ENCODE measurements around the gene PRDX6.
A peak's percentile ranks its signal among the peaks of the same experiment; 100 is the strongest.
"Not testable (repeated sequence)": the region's sequence is repeated elsewhere in the genome, so short reads cannot be mapped to it uniquely, and the experiment has no call there.

The PRDX6 gene

DNA sequence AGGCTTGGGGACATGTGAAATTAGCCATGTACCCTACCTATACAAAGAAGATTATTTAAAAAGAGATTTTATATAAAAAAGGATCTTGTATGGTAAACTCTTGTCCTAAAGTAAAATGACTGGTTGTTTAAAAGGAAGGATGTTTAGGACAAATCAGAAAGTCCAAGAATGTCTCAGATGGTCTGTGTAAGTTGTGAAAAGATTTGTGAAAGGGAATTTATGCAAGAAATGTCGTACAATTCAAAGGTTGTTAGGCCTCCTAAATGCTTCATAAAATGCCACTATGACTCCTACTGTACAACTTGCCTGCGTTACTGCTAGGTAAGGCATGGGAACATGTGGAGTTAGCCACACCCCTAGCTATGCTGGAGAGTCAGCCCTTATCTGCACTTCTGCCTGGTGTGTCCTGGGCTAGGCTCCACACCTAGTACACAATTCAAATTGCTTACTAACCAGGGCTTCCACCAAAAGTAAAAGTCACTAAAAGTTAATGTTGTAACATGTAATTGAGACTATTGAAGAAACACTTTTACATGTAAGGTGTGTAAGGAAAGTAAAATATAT is 19.7 kb downstream of the PRDX6 start:
- DNase-seq (ENCODE audit: low spot score): no peak

DNA sequence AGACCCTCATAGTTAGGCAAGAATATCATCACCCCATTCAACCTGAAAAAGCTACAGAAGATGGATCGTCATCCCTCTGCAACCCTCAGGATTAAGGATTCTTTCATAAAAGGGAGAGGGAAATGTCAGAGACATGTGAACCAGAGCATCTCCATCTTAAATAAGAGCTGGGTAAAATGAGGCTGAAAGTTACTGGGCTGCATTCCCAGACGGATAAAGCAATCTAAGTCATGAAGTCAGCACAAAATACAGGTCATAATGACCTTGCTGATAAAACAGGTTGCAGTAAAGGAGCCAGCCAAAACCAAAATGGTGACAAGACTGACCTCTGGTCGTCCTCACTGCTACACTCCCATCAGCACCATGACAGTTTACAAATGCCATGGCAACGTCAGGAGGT is 22.6 kb downstream of the PRDX6 start:
- DNase-seq (ENCODE audit: low spot score): no peak

DNA sequence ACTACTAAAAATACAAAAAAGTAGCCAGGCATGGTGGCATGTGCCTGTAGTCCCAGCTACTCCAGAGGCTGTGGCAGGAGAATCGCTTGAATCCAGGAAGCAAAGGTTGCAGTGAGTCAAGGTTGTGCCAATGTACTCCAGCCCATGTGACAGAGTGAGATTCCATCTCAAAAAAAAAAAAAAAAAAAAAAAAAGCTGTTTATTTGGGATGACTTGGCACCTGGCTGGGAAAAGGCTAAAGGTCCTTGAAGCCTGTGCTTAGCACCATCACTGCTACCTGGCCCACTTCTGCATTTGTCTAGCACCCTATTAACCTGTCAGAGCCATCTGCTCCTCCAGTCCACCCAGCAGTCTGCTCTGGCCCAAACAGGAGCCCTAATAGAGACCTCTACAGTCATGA is 25.0 kb downstream of the PRDX6 start:
- no peak for DNase-seq (ENCODE audit: low spot score)

DNA sequence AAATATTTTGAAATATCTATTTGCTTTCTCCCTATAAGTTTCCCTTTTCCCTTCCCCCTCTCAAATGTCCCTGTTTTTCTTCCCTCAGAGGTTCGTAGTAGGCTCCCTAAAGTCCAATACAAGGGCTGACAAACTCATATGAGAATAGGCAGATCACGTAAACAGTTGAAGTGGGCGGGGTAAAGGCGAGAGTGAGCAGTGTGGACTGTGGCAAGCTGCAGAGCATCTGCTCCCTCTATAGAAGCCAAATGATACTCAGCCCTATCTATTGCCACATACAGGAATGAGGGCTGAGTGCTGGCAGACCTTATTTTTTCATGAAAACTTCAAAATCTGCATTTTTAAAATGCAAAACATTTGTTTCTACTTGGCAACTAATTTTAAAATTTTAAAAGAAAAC is 26.3 kb downstream of the PRDX6 start:
- DNase-seq (ENCODE audit: low spot score): peak; percentile 40

DNA sequence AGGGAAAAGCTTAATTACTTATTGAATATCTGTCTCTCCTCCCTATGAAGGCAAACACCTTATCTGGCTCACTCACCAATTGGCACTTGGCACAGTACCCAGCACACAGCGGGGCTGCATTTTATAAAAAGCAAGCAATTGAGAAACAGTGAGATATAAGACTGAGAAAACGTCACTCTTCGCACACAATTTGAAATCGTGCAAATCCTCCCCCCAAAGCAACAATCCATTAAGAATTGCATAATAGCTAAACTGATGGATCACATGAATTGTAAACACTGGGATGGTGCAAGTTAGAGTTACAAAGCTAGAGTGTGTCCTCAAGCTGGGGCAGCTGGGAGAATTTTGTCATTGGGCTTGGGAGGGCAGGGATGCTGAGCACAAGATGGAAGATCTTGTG is 27.1 kb downstream of the PRDX6 start:
- no peak for DNase-seq (ENCODE audit: low spot score)

DNA sequence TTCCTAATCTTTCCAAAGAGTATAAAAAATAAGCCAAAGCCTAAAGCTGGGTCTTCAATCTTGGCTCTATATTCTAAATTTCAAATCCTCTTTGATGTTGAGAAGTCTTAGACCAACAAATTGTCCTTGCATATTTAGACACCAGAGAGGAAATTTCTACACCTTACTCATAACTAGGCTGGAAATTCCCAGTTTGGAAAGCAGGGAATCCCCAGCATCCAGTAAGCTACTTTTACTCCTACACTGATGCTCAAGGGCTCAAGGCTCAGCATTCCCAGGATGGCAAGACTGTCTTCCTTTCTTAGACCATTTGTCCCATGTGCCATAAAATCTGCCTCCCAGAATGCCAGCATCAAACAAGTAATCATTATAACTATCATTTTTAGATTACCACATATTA is 28.3 kb downstream of the PRDX6 start:
- DNase-seq (ENCODE audit: low spot score): no peak

DNA sequence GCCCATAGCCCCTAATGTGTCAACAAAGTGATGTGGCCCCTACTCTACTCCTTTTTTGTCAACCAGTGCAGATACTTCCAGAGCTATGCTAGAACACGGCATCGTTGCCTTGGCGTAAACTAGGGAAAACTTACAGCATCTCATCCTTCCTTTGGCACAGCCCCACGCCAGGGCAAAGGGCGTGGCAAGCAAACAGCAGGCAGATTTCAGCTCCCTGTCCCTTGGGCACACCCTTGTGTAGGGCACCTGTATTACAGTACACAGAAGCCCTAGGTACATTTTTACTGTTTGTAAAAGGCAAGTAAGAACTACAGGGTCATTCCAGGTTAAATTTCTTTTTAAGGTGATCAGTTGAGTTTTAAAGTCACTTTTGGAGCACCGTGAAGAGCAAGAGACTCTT is 29.3 kb downstream of the PRDX6 start:
- no peak for DNase-seq (ENCODE audit: low spot score)

DNA sequence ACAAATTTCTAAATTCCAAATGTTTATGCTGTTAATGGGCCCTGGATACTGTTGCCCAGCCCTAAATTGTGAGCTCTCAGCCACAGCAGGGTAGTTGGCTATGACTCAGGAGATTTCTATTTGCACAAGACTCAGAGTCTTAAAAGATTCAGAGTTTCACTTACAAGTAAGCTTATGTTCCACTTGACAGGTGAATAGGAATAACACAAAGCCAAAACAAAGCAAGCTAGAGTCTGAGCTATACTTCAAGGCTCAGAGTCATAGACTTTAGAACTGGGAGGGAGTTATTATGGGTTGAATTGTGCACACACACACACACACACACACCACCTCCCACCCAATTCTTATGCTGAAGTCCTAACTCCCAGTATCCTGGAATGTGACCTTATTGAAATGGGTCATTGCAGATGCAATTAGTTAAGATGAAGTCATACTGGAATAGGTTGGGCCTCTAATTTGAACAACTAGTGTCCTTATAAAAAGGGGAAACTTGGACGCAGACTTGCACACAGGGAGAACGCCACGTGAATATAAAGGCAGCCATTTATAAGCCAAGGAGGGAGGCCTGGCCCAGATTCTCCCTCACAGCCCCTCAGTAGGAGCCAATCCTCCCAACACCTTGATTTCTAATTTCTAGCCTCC is 30.2 kb downstream of the PRDX6 start:
- DNase-seq (ENCODE audit: low spot score): no peak

DNA sequence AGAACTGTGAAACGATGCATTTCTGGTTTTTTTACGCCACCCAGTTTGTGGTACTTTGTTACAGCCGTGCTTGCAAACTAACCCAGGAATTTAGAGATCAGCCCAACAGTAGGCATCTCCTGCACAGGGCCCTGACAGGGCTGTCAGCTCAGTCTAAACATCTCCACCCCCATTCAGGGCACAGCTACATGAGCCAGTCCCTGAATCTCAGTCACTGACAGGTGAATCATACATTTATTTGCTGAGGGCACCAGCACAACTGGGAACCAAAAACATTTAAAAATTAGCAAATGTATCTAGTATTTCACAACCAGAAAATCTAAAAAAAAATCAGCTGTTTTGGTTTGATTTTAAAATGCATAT is 30.7 kb downstream of the PRDX6 start:
- DNase-seq (ENCODE audit: low spot score): no peak

DNA sequence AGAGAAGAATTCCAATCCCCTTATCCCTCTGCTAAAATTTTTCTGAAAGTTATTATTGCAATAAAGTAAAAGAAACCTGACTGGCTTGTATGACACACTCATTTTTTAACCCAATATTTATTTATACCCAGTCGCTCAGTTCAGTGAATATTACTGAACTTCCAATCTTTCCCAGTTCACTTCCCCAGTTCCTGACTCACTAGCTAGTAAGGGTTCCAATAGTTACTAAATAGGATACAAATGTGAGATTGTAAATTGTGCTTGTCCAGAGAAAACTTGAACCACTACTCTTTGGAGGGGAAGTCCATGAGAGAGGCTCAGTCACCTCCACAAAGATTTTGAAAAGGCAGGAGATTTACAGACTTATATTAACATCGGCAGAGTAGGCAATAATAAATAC is 31.4 kb downstream of the PRDX6 start:
- DNase-seq (ENCODE audit: low spot score): no peak

DNA sequence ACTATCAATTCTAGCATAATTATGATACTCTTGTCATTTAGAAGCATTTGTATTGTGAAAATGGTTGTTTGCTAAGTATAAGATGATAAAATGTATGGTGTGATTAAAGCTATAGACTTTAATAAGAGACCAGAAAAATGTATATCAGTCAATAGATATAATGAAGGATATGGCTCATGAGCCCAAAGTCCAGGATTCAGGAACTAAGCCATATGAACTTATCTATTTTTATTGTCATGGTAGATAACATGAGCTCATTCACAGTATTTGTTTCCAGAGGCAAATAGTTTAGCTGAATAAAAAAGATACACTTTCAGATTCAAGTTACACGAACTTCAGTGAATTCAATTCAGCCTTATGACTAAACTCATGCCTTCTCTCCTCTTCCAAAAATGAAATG is 32.7 kb downstream of the PRDX6 start:
- no peak for DNase-seq (ENCODE audit: low spot score)

DNA sequence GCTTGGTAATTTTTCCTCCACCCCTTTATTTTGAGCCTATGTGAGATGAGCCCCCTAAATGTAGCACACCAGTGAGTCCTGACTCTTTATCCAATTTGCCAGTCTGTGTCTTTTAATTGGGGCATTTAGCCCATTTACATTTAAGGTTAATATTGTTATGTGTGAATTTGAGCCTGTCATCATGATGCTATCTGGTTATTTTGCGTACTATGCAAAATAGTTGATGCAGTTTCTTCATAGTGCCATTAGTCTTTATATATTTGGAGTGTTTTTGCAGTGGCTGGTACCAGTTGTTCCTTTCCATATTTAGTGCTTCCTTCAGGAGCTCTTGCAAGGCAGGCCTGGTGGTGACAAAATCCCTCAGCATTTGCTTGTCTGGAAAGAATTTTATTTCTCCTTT is 37.4 kb downstream of the PRDX6 start:
- DNase-seq (ENCODE audit: low spot score): not testable (repeated sequence)

DNA sequence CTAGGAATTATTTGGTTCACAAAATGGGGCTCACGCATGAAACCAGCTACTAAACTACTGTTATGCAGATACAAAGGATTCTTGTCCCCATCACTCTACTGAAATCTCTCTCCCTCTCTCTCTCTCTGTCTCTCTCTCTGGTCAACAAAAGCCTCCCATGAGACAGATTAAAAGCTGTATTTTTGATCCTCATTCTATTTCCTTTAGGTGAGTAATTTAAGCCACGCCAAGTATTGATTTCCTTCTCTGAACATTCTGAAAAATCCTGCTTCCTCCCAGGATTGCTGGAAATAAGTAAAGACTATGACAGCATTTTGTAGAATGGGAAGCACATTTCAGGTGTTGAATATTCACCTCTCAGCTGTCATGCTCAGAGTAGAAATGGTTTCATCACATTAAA is 43.7 kb downstream of the PRDX6 start:
- no peak for DNase-seq (ENCODE audit: low spot score)

DNA sequence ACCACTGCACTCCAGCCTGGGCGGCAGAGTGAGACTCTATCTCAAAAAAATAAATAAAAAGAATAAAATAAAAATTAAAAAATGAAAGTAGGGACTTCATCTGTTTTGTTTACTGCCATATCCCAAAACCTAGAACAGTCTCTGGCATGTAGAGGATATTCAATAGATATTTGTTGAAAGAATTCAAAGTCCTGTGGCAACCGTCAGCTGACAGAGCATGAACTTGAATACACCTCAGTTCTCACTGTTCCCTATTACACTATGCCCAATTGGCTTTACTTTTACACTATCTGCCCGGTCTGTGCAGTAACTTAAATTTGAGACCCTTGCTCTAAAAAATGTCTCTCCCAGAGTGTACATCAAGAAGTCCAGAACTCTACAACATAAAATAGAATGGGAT is 46.2 kb downstream of the PRDX6 start:
- no peak for DNase-seq (ENCODE audit: low spot score)

DNA sequence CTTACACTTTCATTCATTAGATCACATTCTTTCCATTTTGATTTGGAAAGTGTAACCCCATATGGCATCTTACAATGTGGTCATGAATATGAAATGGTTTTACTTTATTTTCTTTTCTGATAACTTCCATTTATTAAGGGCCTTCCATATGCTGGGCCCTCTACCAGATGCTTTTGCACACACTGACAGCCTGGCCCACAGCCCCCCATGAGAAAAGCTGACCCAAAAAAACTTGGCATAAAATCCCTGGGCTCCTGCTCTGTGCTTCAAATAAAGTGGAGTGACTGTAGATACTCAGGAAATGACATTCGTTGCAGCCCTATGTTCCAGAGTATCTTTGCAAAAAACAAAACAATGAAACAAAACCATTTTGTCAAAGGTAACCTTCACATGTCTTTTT is 48.8 kb downstream of the PRDX6 start:
- no peak for DNase-seq (ENCODE audit: low spot score)

DNA sequence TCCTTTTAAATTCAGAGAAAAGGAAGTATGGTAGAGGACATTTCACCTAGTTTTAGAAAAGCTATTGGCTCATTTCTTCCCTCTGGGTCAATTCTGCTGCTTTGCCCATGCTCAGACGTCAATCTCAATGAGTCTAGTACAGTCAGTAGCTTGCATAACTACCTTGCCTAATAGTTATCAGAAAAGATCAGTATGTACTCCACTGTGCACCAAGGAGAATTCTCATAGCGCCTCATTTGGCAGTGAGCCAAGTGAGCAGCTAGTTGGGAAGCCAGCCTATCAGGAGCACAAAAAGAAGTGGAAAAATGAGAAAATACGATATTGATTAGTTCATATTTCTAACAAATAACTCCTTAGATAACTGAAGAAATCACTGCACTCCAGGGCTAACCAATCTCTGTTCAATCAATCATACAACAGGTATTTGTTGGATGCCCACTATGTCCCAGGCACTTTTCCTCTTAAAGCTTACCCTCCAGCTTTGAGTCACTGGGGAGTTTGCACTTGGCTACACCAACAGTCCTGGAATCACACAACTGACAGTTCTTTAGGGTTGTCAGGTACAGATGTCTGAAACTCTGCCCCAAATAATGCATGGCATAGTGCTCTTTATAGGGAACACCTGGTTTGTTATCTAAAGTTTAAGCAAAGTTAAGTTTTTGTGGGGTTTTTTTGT is 50.2 kb downstream of the PRDX6 start:
- DNase-seq (ENCODE audit: low spot score): no peak

DNA sequence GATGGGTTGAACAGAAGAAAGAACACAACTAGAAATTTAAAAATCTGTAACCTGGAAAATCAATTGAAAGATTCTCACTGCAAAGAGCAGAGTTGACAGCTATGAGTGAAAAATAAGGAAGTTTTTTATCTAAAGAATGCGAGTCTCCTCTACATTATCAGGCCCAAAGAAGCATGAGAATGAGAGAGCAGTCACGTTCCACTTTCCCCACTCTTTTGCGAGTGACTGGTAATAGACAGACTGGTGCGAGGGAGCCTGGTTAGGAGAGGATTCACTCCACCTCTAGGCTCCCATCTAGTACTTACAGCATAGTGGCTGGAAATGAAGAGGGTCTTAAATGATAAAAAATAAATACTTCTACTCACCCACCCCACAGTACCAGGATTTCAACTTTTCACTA is 52.0 kb downstream of the PRDX6 start:
- no peak for DNase-seq (ENCODE audit: low spot score)

DNA sequence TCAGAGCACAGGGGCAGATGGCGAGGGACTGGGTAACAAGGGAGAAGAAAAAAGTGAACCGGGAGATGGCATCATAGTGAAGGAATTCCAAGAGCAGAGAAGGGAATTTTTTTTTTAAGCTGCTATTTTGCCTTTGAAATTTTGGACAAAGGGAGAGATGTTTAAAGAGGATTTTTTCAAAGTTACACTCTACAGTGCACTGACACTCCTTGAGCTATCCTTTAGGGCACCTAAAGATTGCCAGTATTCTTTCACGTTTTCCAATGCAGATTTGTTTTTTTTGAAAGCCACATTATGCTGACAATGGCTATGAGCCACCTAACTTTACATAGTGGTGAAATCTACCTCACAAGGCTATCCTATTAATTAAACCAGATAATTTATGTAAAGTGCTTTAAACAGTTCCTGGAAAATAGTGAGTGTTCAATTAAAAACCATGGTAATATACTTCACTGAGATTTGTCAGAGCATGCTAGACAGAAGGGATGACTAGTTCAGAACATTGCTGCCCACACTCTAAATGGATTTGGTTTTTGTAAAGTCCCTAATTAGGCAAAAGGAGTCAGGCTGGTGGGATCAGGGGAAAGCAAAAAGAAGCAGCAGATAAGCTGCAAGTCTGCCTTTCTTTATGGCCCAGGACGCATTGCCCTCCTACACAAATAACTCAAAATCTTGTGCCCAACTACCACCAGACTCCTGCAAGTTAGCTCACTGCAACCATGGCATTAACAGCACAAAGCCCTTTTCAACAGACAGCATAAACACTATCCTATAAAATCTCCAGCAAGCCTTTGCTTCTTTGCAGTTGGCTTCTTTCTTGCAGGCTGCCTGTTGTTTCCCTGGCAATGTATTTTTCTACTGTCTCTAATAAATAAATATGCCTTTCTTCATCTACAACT is 53.9 kb downstream of the PRDX6 start:
- DNase-seq (ENCODE audit: low spot score): no peak

DNA sequence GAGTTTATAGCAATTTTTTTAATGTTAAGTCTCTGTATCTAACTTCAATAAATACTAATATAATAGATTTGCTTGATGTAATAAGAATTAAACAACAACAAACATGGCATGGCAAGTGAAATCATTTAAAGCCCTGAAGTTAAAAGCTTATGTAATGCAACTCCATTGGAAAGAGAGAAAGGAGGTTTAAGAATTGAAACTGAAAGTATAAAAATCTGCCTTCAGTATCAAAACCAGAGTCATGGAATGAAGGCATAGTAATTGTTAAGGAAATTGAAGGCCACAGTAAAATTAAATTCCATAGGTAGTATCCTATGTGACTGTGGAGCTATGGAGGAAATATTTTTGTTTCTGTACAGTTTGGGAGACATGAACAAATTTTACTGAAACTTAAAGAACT is 55.1 kb downstream of the PRDX6 start:
- no peak for DNase-seq (ENCODE audit: low spot score)

DNA sequence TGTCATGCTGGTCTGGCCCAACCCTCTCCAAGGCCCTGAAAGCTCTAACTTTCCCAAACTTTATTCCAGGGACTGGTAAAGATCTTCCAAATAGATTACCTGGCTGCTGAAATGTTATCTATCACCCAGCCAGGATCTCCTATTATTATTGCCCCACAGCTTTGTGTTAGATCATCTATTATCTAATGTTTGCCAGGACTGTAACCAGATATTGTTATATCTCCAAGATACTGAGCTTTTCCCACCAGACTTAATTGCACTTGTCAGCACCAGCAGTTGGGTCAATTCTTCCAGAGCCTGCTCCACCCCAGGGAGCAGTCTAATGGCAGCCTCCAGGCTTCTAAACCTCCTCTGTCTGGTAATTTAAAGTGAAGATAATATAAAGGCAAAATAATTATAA is 59.1 kb downstream of the PRDX6 start:
- DNase-seq (ENCODE audit: low spot score): no peak
